LNCaP clone FGC (cell line): ENCODE results near the gene TRIOBP.
"Not testable (repeated sequence)": the region's sequence is repeated elsewhere in the genome, so short reads cannot be mapped to it uniquely, and the experiment has no call there.

Experiments
- DNase-seq: peaks from one replicate; pipeline ENCODE4 v3.0.0-alpha.2; 2011; ENCODE audit warnings: low read depth
- H3K4me3 ChIP-seq: 2 replicates; pipeline ENCODE4 v1.5.1; 2011; ENCODE audit warnings: mild to moderate bottlenecking, low read depth, low read length, control low read depth
- CTCF ChIP-seq: IDR thresholded peaks from 2 replicates; pipeline ENCODE4 v1.5.1; 2012; ENCODE audit warnings: mild to moderate bottlenecking; ENCODE audit not compliant: control insufficient read depth, insufficient read depth; ENCODE audit errors: extremely low read depth

The TRIOBP gene

GRCh38 chr22:37696657-37697537 lies at the start of gene TRIOBP:
TRIOBP (plus strand) TSS chr22:37697048; CDS start chr22:37701366, 4,318 bp downstream.
- peak within 1 kb of the TSS; percentile 45 for H3K4me3 ChIP-seq
- peak; percentile 60 for TF ChIP-seq CTCF
- DNase-seq, result peak; percentile 89

- no peak overlapping the region for H3K4me3 ChIP-seq
- DNase-seq, result no peak
- TF ChIP-seq CTCF, result no peak
Measured at GRCh38 chr22:37647317-37647716, 49.5 kb upstream of the TRIOBP start.

GRCh38 chr22:37647928-37648327 lies 48.9 kb upstream of the TRIOBP start:
- no peak for DNase-seq
- TF ChIP-seq CTCF, result no peak
- H3K4me3 ChIP-seq, result no peak overlapping the region

GRCh38 chr22:37650463-37651136 lies 46.2 kb upstream of the TRIOBP start:
- no peak overlapping the region for H3K4me3 ChIP-seq
- DNase-seq, result no peak
- no peak for TF ChIP-seq CTCF

- DNase-seq, result no peak
- no peak for TF ChIP-seq CTCF
- no peak overlapping the region for H3K4me3 ChIP-seq
Measured at GRCh38 chr22:37654563-37655251, 42.1 kb upstream of the TRIOBP start.

GRCh38 chr22:37655252-37655563 lies 41.6 kb upstream of the TRIOBP start:
- DNase-seq, result no peak
- TF ChIP-seq CTCF, result no peak
- H3K4me3 ChIP-seq, result no peak overlapping the region

GRCh38 chr22:37656583-37656982 lies 40.3 kb upstream of the TRIOBP start:
- not testable (repeated sequence) for H3K4me3 ChIP-seq, DNase-seq
